BJ (cell line): ENCODE measurements around the gene PRKCD. TPM values are rescaled to one million over a fixed set of nuclear protein-coding genes. Genes with fewer than 3 reads are reported as not detected.

ENCODE experiments used
- CTCF ChIA-PET: fragments of 350-600 bp; formaldehyde crosslinking; extraction: SDS; loops from one replicate; lab custom pipeline; 2021; ENCODE audit warnings: antibody characterized with exemption, inconsistent platforms; lab: Yijun Ruan, JAX
- POLR2A ChIA-PET: fragments of 300-600 bp; sonication (Branson Sonifier 250); formaldehyde crosslinking; extraction: SDS; loops from one replicate; lab custom pipeline; 2021; ENCODE audit warnings: antibody characterized with exemption; lab: Charles Lee
- DNase-seq: peaks from one replicate; pipeline ENCODE4 v3.0.0-alpha.2; 2011; ENCODE audit warnings: low read depth
- H3K27me3 ChIP-seq: 2 replicates; pipeline ENCODE4 v1.6.0; 2011; ENCODE audit warnings: low read length; ENCODE audit not compliant: control insufficient read depth, insufficient read depth
- H3K36me3 ChIP-seq: 2 replicates; pipeline ENCODE4 v1.5.1; 2011; ENCODE audit warnings: low read length; ENCODE audit not compliant: control insufficient read depth, insufficient read depth
- H3K4me3 ChIP-seq: 2 replicates; pipeline ENCODE4 v1.5.1; 2011; ENCODE audit warnings: low read depth, mild to moderate bottlenecking, control low read depth, low read length
- polyA plus RNA-seq: library from polyadenylated mRNA; depleted of rRNA; stranded (reverse); fragments of >200 nt; gene quantifications from 2 replicates; pipeline ENCODE4 v1.2.3, GENCODE V29; 2011
- TF ChIP-seq, protein P1 (sequence below): IDR thresholded peaks from 2 replicates; pipeline ENCODE4 v1.5.1; 2011; ENCODE audit warnings: low read depth, mild to moderate bottlenecking, control low read depth, inconsistent platforms, low read length, moderate library complexity; ENCODE audit not compliant: insufficient read depth

Gene PRKCD
- polyA plus RNA-seq, 1 experiment, result 33.5 TPM

DNA sequence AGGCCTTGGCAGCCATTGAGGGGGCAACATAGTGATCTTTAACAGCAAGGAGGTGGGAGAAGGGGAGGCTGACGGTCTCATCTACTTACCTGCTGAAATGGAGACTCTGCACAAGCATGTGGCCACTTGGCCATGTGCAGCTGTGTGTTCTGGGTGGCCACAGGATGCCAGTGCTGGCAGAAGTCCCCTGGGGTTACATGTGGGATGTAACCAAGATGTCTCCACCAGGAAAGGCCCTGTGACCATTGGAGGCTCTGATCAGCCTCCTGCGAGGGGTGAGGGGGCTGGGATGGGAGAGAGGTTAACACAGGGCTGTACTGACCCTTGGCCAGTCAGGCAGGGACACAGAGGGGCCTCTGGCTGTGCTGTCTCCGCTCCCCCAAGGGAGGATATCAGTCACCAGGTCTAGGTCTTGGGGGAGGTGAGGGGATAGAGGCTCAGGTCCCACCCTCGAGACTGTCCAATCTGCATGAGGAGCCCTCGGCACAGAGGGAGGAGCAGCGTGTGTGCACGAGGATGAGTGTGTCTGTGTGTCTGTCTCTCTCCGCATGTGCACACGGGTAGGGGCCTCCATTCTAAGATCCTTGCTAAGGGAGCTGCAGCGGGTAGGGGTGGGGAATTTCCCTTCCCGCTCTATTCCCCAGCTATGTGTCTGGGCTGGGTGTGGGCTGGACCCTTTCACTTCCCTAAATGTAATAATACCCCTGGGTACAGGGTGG, 19.5 kb downstream of the PRKCD start:
- TF ChIP-seq, protein P1, sequence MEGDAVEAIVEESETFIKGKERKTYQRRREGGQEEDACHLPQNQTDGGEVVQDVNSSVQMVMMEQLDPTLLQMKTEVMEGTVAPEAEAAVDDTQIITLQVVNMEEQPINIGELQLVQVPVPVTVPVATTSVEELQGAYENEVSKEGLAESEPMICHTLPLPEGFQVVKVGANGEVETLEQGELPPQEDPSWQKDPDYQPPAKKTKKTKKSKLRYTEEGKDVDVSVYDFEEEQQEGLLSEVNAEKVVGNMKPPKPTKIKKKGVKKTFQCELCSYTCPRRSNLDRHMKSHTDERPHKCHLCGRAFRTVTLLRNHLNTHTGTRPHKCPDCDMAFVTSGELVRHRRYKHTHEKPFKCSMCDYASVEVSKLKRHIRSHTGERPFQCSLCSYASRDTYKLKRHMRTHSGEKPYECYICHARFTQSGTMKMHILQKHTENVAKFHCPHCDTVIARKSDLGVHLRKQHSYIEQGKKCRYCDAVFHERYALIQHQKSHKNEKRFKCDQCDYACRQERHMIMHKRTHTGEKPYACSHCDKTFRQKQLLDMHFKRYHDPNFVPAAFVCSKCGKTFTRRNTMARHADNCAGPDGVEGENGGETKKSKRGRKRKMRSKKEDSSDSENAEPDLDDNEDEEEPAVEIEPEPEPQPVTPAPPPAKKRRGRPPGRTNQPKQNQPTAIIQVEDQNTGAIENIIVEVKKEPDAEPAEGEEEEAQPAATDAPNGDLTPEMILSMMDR, result no peak
- Histone ChIP-seq H3K4me3 (no peak overlapping the region), H3K36me3 (peaks cover 29% of the 10 kb centered on the region), H3K27me3 (no peaks in the 10 kb centered on the region)
- no peak for DNase-seq
- ChIA-PET POLR2A (no interaction called here), CTCF (interaction anchor here (1.3 to 1.4 kb wide), 2 partner anchors 16 to 66 kb away, joined by 3 to 5 read pairs; no protein-coding TSS in a partner anchor)

DNA sequence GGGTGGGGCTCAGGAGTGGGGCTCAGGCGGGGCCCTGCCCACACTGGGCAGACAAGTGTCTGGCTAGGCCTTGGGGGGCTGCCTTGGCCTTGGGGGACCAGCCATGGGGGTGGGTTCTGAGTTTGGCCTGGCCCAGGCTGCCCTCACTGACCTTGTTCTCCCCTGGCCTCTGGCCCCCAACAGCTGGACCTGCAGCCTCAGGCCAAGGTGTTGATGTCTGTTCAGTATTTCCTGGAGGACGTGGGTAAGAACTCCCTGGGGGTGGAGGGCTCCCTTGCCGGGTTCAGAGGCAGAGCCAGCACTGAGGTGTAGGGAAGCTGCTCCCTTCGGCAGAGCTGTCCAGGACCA, 20.0 kb downstream of the PRKCD start:
- CTCF ChIA-PET, result interaction anchor here (1.4 kb wide), 1 partner anchor 15 kb away, joined by 5 read pairs; no protein-coding TSS in a partner anchor
- peaks cover 29% of the 10 kb centered on the region for H3K36me3 ChIP-seq
- H3K27me3 ChIP-seq, result no peaks in the 10 kb centered on the region
- H3K4me3 ChIP-seq, result no peak overlapping the region
- POLR2A ChIA-PET, result no interaction called here
- TF ChIP-seq, protein P1, result no peak
- no peak for DNase-seq

DNA sequence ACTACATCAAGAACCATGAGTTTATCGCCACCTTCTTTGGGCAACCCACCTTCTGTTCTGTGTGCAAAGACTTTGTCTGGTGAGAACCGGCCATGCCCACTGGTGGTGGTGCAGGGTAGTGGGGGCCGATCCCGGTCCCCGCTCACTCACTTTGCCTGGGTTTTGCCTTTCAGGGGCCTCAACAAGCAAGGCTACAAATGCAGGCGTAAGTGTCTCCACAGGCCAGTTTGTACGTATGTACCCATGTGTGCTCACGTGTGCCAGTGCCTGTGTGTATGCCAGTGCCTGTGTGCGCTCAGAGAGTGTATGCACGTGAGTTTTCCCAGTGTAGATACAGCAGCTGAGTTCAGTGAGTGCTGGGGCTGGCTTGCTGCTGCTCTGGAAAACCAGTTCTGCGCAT, 20.5 kb downstream of the PRKCD start:
- ChIA-PET POLR2A (no interaction called here), CTCF (interaction anchor here (0.6 to 1.4 kb wide), 3 partner anchors 15 to 50 kb away, joined by 3 to 5 read pairs (median 4); no protein-coding TSS in a partner anchor)
- TF ChIP-seq, protein P1, result no peak
- DNase-seq, result no peak
- H3K36me3 ChIP-seq, result peaks cover 33% of the 10 kb centered on the region
- H3K4me3 ChIP-seq, result no peak overlapping the region
- H3K27me3 ChIP-seq, result no peaks in the 10 kb centered on the region

DNA sequence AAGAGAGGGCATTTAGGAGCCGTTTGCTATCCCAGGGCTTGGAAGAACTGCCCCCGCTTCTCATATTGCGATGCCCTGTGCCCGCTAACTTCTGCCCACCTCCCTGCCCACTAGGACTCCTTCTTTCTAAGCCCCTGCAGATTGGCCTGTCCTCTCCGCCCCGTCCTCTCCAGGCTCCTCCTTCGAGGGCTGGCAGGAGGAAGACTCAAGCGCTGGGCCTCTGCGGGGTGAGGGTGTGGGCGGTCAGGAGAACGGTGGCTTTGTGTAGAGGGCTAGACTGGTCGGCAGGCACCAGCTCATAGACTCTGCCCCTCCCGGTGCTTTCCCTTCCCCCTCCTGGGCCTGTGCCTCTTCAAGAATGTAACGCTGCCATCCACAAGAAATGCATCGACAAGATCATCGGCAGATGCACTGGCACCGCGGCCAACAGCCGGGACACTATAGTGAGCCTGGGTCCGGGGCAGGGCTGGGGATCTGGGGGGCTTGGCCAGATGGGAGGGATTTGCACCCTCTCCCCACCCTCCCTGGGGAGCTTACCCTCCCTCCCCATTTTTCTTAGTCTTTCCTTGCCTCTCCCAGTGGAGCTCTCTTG, 21.9 kb downstream of the PRKCD start:
- CTCF ChIA-PET, result interaction anchor here (0.9 to 4.5 kb wide), 2 partner anchors 9 to 13 kb away, joined by 4 to 20 read pairs; no protein-coding TSS in a partner anchor
- no peak overlapping the region for H3K4me3 ChIP-seq
- TF ChIP-seq, protein P1, result no peak
- peaks cover 34% of the 10 kb centered on the region for H3K36me3 ChIP-seq
- DNase-seq, result no peak
- H3K27me3 ChIP-seq, result no peaks in the 10 kb centered on the region
- POLR2A ChIA-PET, result no interaction called here

DNA sequence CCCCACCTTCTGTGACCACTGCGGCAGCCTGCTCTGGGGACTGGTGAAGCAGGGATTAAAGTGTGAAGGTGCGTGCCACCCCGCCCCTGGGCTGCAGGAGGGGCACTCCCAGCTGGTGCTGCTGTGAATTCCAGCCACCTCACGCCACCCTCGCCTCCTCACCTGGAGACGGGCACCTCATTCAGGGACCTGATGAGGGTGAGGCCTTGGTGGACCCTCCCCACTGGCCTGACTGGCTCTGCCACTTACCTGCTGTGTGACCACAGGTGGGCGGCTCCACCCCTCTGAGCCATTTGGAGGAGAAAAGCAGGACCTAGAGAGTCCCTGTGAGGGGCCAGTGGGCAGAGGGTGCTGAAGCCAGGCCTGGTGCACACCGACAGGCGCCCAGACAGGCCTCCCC, 22.5 kb downstream of the PRKCD start:
- Histone ChIP-seq H3K4me3 (no peak overlapping the region), H3K27me3 (no peaks in the 10 kb centered on the region), H3K36me3 (peaks cover 32% of the 10 kb centered on the region)
- POLR2A ChIA-PET, result no interaction called here
- TF ChIP-seq, protein P1, result no peak
- no peak for DNase-seq
- CTCF ChIA-PET, result interaction anchor here (0.9 to 4.5 kb wide), 2 partner anchors 9 to 12 kb away, joined by 4 to 20 read pairs; no protein-coding TSS in a partner anchor
